ENCODE results near the gene GRAMD1C. TPM values are rescaled to one million over a fixed set of nuclear protein-coding genes. Genes with fewer than 3 reads are reported as not detected.
A peak's percentile ranks its signal among the peaks of the same experiment; 100 is the strongest.

Gene GRAMD1C
- total RNA-seq: 1 to 10 TPM; 2.0 to 2.1 TPM
- long read RNA-seq, full-length matches to known transcripts: 1 of 2 reads
- long read RNA-seq, partial matches to known transcripts: 0 of 2 reads
- long read RNA-seq, other reads (novel, unspliced or antisense): 1 of 2 reads

- intact Hi-C loops (cut with DNase I): no loop called here
- peak; percentile 99 for ATAC-seq
- DNase-seq: peak; percentile 91
These were observed at the start of gene GRAMD1C for GRCh38 chr3:113838631-113839209. Gene GRAMD1C (plus strand): TSS chr3:113838788. CDS start chr3:113838910, 122 bp downstream.

- no peak for ATAC-seq
- intact Hi-C loops (cut with DNase I): no loop called here
These were observed 47.2 kb upstream of the GRAMD1C start for GRCh38 chr3:113791381-113791780.

GRCh38 chr3:113794526-113794925 lies 44.1 kb upstream of the GRAMD1C start:
- ATAC-seq (no peak), DNase-seq (no peak)
- intact Hi-C loops (cut with DNase I): no loop called here

More at GRCh38 chr3:113791381-113791780, 47.2 kb upstream of the GRAMD1C start:
- no peak for DNase-seq

GRCh38 chr3:113795693-113796092 lies 42.9 kb upstream of the GRAMD1C start:
- ATAC-seq (no peak), DNase-seq (no peak)
- intact Hi-C loops (cut with DNase I): no loop called here

GRCh38 chr3:113802795-113803455 lies 35.7 kb upstream of the GRAMD1C start:
- intact Hi-C loops (cut with DNase I): no loop called here
- ATAC-seq: no peak
- no peak for DNase-seq

- ATAC-seq: no peak
- no peak for DNase-seq
- intact Hi-C loops (cut with DNase I): no loop called here
These were observed 33.9 kb upstream of the GRAMD1C start for GRCh38 chr3:113804661-113805060.

GRCh38 chr3:113805249-113805648 lies 33.3 kb upstream of the GRAMD1C start:
- intact Hi-C loops (cut with DNase I): no loop called here
- no peak for ATAC-seq
- DNase-seq: no peak

- intact Hi-C loops (cut with DNase I): no loop called here
- DNase-seq: no peak
- no peak for ATAC-seq
These were observed 25.7 kb upstream of the GRAMD1C start for GRCh38 chr3:113812854-113813253.

- ATAC-seq: no peak
- DNase-seq: no peak
- intact Hi-C loops (cut with DNase I): no loop called here
These were observed 18.7 kb upstream of the GRAMD1C start for GRCh38 chr3:113819866-113820265.

GRCh38 chr3:113825090-113825489 lies 13.5 kb upstream of the GRAMD1C start:
- intact Hi-C loops (cut with DNase I): no loop called here
- DNase-seq: no peak
- no peak for ATAC-seq

- ATAC-seq (no peak), DNase-seq (no peak)
- intact Hi-C loops (cut with DNase I): no loop called here
These were observed 10.0 kb upstream of the GRAMD1C start for GRCh38 chr3:113828600-113828999.

GRCh38 chr3:113829576-113830354 lies 8.8 kb upstream of the GRAMD1C start:
- DNase-seq (no peak), ATAC-seq (no peak)
- intact Hi-C loops (cut with DNase I): no loop called here

GRCh38 chr3:113831103-113831355 lies 7.6 kb upstream of the GRAMD1C start:
- ATAC-seq (no peak), DNase-seq (no peak)
- intact Hi-C loops (cut with DNase I): no loop called here

- intact Hi-C loops (cut with DNase I): no loop called here
- DNase-seq (no peak), ATAC-seq (no peak)
These were observed 6.0 kb upstream of the GRAMD1C start for GRCh38 chr3:113832477-113833164.

GRCh38 chr3:113834983-113835382 lies 3.6 kb upstream of the GRAMD1C start:
- ATAC-seq: no peak
- intact Hi-C loops (cut with DNase I): no loop called here
- no peak for DNase-seq

- DNase-seq: no peak
- intact Hi-C loops (cut with DNase I): no loop called here
- no peak for ATAC-seq
These were observed 963 bp downstream of the GRAMD1C start for GRCh38 chr3:113839551-113839950.

- DNase-seq: no peak
- ATAC-seq: no peak
- intact Hi-C loops (cut with DNase I): loop anchor here in 1 of 2 donors (10.0 kb wide), 2 partner anchors 110 to 210 kb away; partner anchors contain the start of genes CCDC191 and QTRT2
These were observed 6.1 kb downstream of the GRAMD1C start for GRCh38 chr3:113844622-113845222.

- no peak for DNase-seq
- no peak for ATAC-seq
- intact Hi-C loops (cut with DNase I): loop anchor here in 1 of 2 donors (10.0 kb wide), 2 partner anchors 112 to 208 kb away; partner anchors contain the start of genes CCDC191 and QTRT2
These were observed 8.7 kb downstream of the GRAMD1C start for GRCh38 chr3:113847247-113847646.

Measured in left cardiac atrium (tissue), 4 donors.